GM23338 (cell line): ENCODE results near the gene DIP2C. TPM values are rescaled to one million over a fixed set of nuclear protein-coding genes. Genes with fewer than 3 reads are reported as not detected.

ENCODE experiments used
- ATAC-seq: fragments of 200-7000 bp; cut with Tn5 transposase; 3 replicates; pipeline ENCODE4 v1.9.1; 2020
- DNase-seq: peaks from one replicate; pipeline ENCODE4 v3.0.0-alpha.2; 2015; ENCODE audit warnings: low spot score
- H2AFZ ChIP-seq: fragments of 200-600 bp; sonication (generic); 2 replicates; pipeline ENCODE4 v1.8.0; 2016; ENCODE audit warnings: antibody characterized with exemption, mild to moderate bottlenecking, moderate library complexity
- H3F3A ChIP-seq: fragments of 200-600 bp; sonication (generic); replicated peaks from 2 replicates; pipeline ENCODE4 v1.8.0; 2017; ENCODE audit warnings: antibody characterized with exemption, mixed run types, low read depth
- H3K27ac ChIP-seq: fragments of 200-600 bp; sonication (generic); 2 replicates; pipeline ENCODE4 v1.6.1; 2016; ENCODE audit warnings: low read depth
- H3K27me3 ChIP-seq: fragments of 200-600 bp; sonication (generic); 2 replicates; pipeline ENCODE4 v1.8.0; 2016; ENCODE audit warnings: mild to moderate bottlenecking, mixed run types, moderate library complexity; ENCODE audit not compliant: insufficient read depth
- H3K36me3 ChIP-seq: fragments of 200-600 bp; sonication (generic); 2 replicates; pipeline ENCODE4 v1.8.0; 2016; ENCODE audit warnings: mild to moderate bottlenecking; ENCODE audit not compliant: insufficient read depth
- H3K4me1 ChIP-seq: fragments of 200-600 bp; sonication (generic); 2 replicates; pipeline ENCODE4 v1.8.0; 2016; ENCODE audit warnings: mild to moderate bottlenecking, moderate library complexity; ENCODE audit not compliant: insufficient read depth
- H3K4me2 ChIP-seq: fragments of 200-600 bp; sonication (generic); 2 replicates; pipeline ENCODE4 v1.7.1; 2017; ENCODE audit warnings: mixed run types
- H3K4me3 ChIP-seq: fragments of 200-600 bp; sonication (generic); 2 replicates; pipeline ENCODE4 v1.6.1; 2016; ENCODE audit warnings: mixed run types
- H3K79me2 ChIP-seq: fragments of 200-600 bp; sonication (generic); replicated peaks from 2 replicates; pipeline ENCODE4 v1.8.0; 2017; ENCODE audit warnings: mild to moderate bottlenecking; ENCODE audit not compliant: insufficient read depth
- H3K9me2 ChIP-seq: fragments of 200-600 bp; sonication (generic); 2 replicates; pipeline ENCODE4 v1.8.0; 2017; ENCODE audit not compliant: insufficient read depth
- H4K20me1 ChIP-seq: fragments of 200-600 bp; sonication (generic); replicated peaks from 2 replicates; pipeline ENCODE4 v1.8.0; 2017; ENCODE audit warnings: mild to moderate bottlenecking; ENCODE audit not compliant: insufficient read depth
- H3K27ac Mint-ChIP-seq: 2 replicates; pipeline ENCODE4 v1.8.0; 2020; ENCODE audit warnings: inconsistent platforms, mild to moderate bottlenecking, moderate library complexity, mixed read lengths
- H3K27me3 Mint-ChIP-seq: 3 replicates; pipeline ENCODE4 v1.8.0; 2022; ENCODE audit warnings: low read depth, mild to moderate bottlenecking, moderate library complexity, mixed read lengths, inconsistent platforms; ENCODE audit not compliant: insufficient read depth, poor library complexity
- H3K36me3 Mint-ChIP-seq: 3 replicates; pipeline ENCODE4 v1.8.0; 2021; ENCODE audit warnings: low read depth, mild to moderate bottlenecking, inconsistent platforms, moderate library complexity, mixed read lengths
- H3K4me1 Mint-ChIP-seq: 3 replicates; pipeline ENCODE4 v1.8.0; 2020; ENCODE audit warnings: mild to moderate bottlenecking, inconsistent platforms, mixed read lengths
- H3K4me3 Mint-ChIP-seq: 3 replicates; pipeline ENCODE4 v1.8.0; 2021; ENCODE audit warnings: moderate library complexity, mild to moderate bottlenecking, inconsistent platforms, mixed read lengths
- H3K9me3 Mint-ChIP-seq: 3 replicates; pipeline ENCODE4 v1.8.0; 2020; ENCODE audit warnings: moderate library complexity, mild to moderate bottlenecking, inconsistent platforms, mixed read lengths
- CREB1 ChIP-seq: fragments of 250-450 bp; sonication (Bioruptor Pico); IDR thresholded peaks from 2 replicates; pipeline ENCODE4 v1.5.0; 2020; ENCODE audit warnings: low read depth, mild to moderate bottlenecking, moderate library complexity
- CTCF ChIP-seq, 2 experiments: fragments of 200-600 bp in 1 of 2; sonication (generic) in 1 of 2; conservative IDR thresholded peaks; 2 replicates each; pipeline versions ENCODE4 v1.5.1 to v1.6.1; 2016 to 2017; ENCODE audit warnings: antibody characterized with exemption in 2 of 2, low read depth in 2 of 2, mild to moderate bottlenecking in 2 of 2, moderate library complexity in 1 of 2
- ETS1 ChIP-seq: IDR thresholded peaks from 2 replicates; pipeline ENCODE4 v1.6.1; 2016; ENCODE audit warnings: antibody characterized with exemption
- EZH2 ChIP-seq: fragments of 200-600 bp; sonication (generic); IDR thresholded peaks from one replicate; pipeline ENCODE4 v1.8.0; 2017; ENCODE audit warnings: antibody characterized with exemption, mild to moderate bottlenecking, low read depth; ENCODE audit not compliant: unreplicated experiment
- EZH2phosphoT487 ChIP-seq: fragments of 200-600 bp; sonication (generic); IDR thresholded peaks from one replicate; pipeline ENCODE4 v1.8.1; 2018; ENCODE audit warnings: antibody characterized with exemption; ENCODE audit not compliant: unreplicated experiment
- JUNB ChIP-seq: IDR thresholded peaks from one replicate; pipeline ENCODE4 v1.6.1; 2016; ENCODE audit warnings: antibody characterized with exemption; ENCODE audit not compliant: unreplicated experiment
- NANOG ChIP-seq: IDR thresholded peaks from 2 replicates; pipeline ENCODE4 v1.6.1; 2016; ENCODE audit warnings: antibody characterized with exemption, borderline replicate concordance
- POLR2AphosphoS5 ChIP-seq: IDR thresholded peaks from 2 replicates; pipeline ENCODE4 v1.6.1; 2016; ENCODE audit warnings: antibody characterized with exemption, low read depth
- REST ChIP-seq: IDR thresholded peaks from one replicate; pipeline ENCODE4 v1.6.1; 2018; ENCODE audit warnings: antibody characterized with exemption; ENCODE audit not compliant: unreplicated experiment
- STAT1 ChIP-seq: IDR thresholded peaks from one replicate; pipeline ENCODE4 v1.6.1; 2016; ENCODE audit warnings: antibody characterized with exemption; ENCODE audit not compliant: unreplicated experiment
- ZNF114 ChIP-seq: fragments of 250-450 bp; sonication (Bioruptor Pico); IDR thresholded peaks from 2 replicates; pipeline ENCODE4 v1.5.0; 2020; ENCODE audit warnings: mild to moderate bottlenecking, moderate library complexity
- ZNF331 ChIP-seq: fragments of 250-450 bp; sonication (Bioruptor Pico); IDR thresholded peaks from 2 replicates; pipeline ENCODE4 v1.5.0; 2020; ENCODE audit warnings: low read depth, mild to moderate bottlenecking, moderate library complexity
- ZNF462 ChIP-seq: fragments of 250-450 bp; sonication (Bioruptor Pico); IDR thresholded peaks from 2 replicates; pipeline ENCODE4 v1.5.0; 2020; ENCODE audit warnings: mild to moderate bottlenecking, moderate library complexity
- polyA plus RNA-seq: library from polyadenylated mRNA; unstranded; fragments of >200 nt; fragmentation: Nextera tagmentation; extraction: Ambion mirVana; gene quantifications from 2 replicates; pipeline ENCODE4 v1.2.1, GENCODE V29; 2016
- total RNA-seq: library from RNA; depleted of rRNA; stranded (reverse); fragments of >200 nt; shearing (Covaris generic); gene quantifications from 2 replicates; pipeline ENCODE4 v1.2.3, GENCODE V29; 2014

Gene DIP2C
- total and polyA plus RNA-seq, 2 experiments from 2014 or later = 5.1 to 7.7 TPM

GRCh38 chr10:594584-595270, 94.7 kb downstream of the DIP2C start:
- Mint-ChIP-seq H3K27me3 (peaks cover 9% of the 10 kb centered on the region), H3K36me3 (no peaks in the 10 kb centered on the region), H3K27ac (no peak overlapping the region), H3K4me3 (no peak overlapping the region), H3K9me3 (no peaks in the 10 kb centered on the region), H3K4me1 (peaks cover 24% of the 10 kb centered on the region)
- Histone ChIP-seq H2AFZ (no peak overlapping the region), H3F3A (no peaks in the 10 kb centered on the region), H4K20me1 (peaks cover 3% of the 10 kb centered on the region; the same call in 1 of the 2 replicates), H3K4me1 (no peaks in the 10 kb centered on the region; the same call in 1 of the 2 replicates), H3K27me3 (no peaks in the 10 kb centered on the region), H3K79me2 (peaks cover 29% of the 10 kb centered on the region), H3K4me2 (no peak overlapping the region), H3K36me3 (no peaks in the 10 kb centered on the region), H3K27ac (no peak overlapping the region), H3K4me3 (no peak overlapping the region), H3K9me2 (no peaks in the 10 kb centered on the region)
- ATAC-seq (no peak), DNase-seq (no peak)
- TF ChIP-seq JUNB (no peak), CREB1 (no peak), ZNF114 (CRISPR knock-in tag) (no peak), EZH2phosphoT487 (no peak), NANOG (no peak), ETS1 (no peak), CTCF (conservative IDR thresholded peaks at IDR 0.05; ENCODE audit: low read depth in 2 of 2) (no peak), ZNF462 (CRISPR knock-in tag) (no peak), STAT1 (no peak), POLR2AphosphoS5 (no peak), EZH2 (no peak), REST (no peak), ZNF331 (CRISPR knock-in tag) (no peak)
